Astrocyte (in vitro differentiated cells and primary cell): Measurements from ENCODE around the gene SS18. TPM values are rescaled to one million over a fixed set of nuclear protein-coding genes. Genes with fewer than 3 reads are reported as not detected.

ENCODE experiments used
- DNase-seq: peaks from one replicate; pipeline ENCODE4 v3.0.0-alpha.2; 2010; ENCODE audit warnings: low read depth
- FAIRE-seq: peaks from 2 replicates; lab custom pipeline; 2011; peaks lifted over from hg19 to GRCh38; lab: Jason Lieb, UNC
- H2AFZ ChIP-seq: 2 replicates; pipeline ENCODE4 v1.6.0; 2012; ENCODE audit warnings: low read depth, low read length, inconsistent platforms
- H3K27ac ChIP-seq: 2 replicates; pipeline ENCODE4 v1.5.1; 2011; ENCODE audit warnings: low read depth, low read length, inconsistent platforms
- H3K27me3 ChIP-seq: 2 replicates; pipeline ENCODE4 v1.6.0; 2011; ENCODE audit warnings: low read length, inconsistent platforms; ENCODE audit not compliant: insufficient read depth
- H3K36me3 ChIP-seq: 2 replicates; pipeline ENCODE4 v1.5.1; 2011; ENCODE audit warnings: low read length, inconsistent platforms; ENCODE audit not compliant: insufficient read depth
- H3K4me1 ChIP-seq: 2 replicates; pipeline ENCODE4 v1.5.1; 2011; ENCODE audit warnings: low read length, inconsistent platforms; ENCODE audit not compliant: insufficient read depth
- H3K4me2 ChIP-seq: 2 replicates; pipeline ENCODE4 v1.6.0; 2012; ENCODE audit warnings: low read length, inconsistent platforms
- H3K4me3 ChIP-seq: 2 replicates; pipeline ENCODE4 v1.5.1; 2011; ENCODE audit warnings: low read depth, mild to moderate bottlenecking, low read length, inconsistent platforms; ENCODE audit not compliant: insufficient read depth
- H3K79me2 ChIP-seq: 2 replicates; pipeline ENCODE4 v1.6.0; 2012; ENCODE audit warnings: mild to moderate bottlenecking, low read length, inconsistent platforms; ENCODE audit not compliant: insufficient read depth
- H3K9ac ChIP-seq: 2 replicates; pipeline ENCODE4 v1.6.0; 2012; ENCODE audit warnings: mild to moderate bottlenecking, low read length, inconsistent platforms
- H3K9me3 ChIP-seq: 2 replicates; pipeline ENCODE4 v1.5.1; 2012; ENCODE audit warnings: low read depth, mild to moderate bottlenecking, low read length, inconsistent platforms; ENCODE audit not compliant: insufficient read depth
- H4K20me1 ChIP-seq: 2 replicates; pipeline ENCODE4 v1.6.0; 2012; ENCODE audit warnings: low read length, inconsistent platforms; ENCODE audit not compliant: insufficient read depth
- H3K27ac Mint-ChIP-seq: one replicate; pipeline ENCODE4 v1.8.0; 2021; ENCODE audit warnings: mild to moderate bottlenecking, mixed read lengths; ENCODE audit not compliant: unreplicated experiment
- H3K27me3 Mint-ChIP-seq: one replicate; pipeline ENCODE4 v1.8.0; 2021; ENCODE audit warnings: low read depth, mixed read lengths; ENCODE audit not compliant: unreplicated experiment
- H3K36me3 Mint-ChIP-seq: one replicate; pipeline ENCODE4 v1.8.0; 2021; ENCODE audit warnings: low read depth, mixed read lengths; ENCODE audit not compliant: unreplicated experiment
- H3K4me1 Mint-ChIP-seq: one replicate; pipeline ENCODE4 v1.8.0; 2021; ENCODE audit warnings: low read depth, mixed read lengths; ENCODE audit not compliant: unreplicated experiment
- H3K4me3 Mint-ChIP-seq: one replicate; pipeline ENCODE4 v1.8.0; 2021; ENCODE audit warnings: mild to moderate bottlenecking, moderate library complexity, mixed read lengths; ENCODE audit not compliant: unreplicated experiment
- H3K9me3 Mint-ChIP-seq: one replicate; pipeline ENCODE4 v1.8.0; 2021; ENCODE audit warnings: mild to moderate bottlenecking, mixed read lengths; ENCODE audit not compliant: unreplicated experiment
- CTCF ChIP-seq: IDR thresholded peaks from 2 replicates; pipeline ENCODE4 v1.5.1; 2011; ENCODE audit warnings: low read depth, mild to moderate bottlenecking, inconsistent platforms, low read length, moderate library complexity; ENCODE audit not compliant: insufficient read depth
- EZH2 ChIP-seq: IDR thresholded peaks from 2 replicates; pipeline ENCODE4 v1.6.1; 2012; ENCODE audit warnings: mild to moderate bottlenecking, low read length, inconsistent platforms; ENCODE audit not compliant: insufficient read depth
- total RNA-seq: library from RNA; stranded (reverse); gene quantifications from 2 replicates; pipeline ENCODE4 v1.2.1, GENCODE V29; 2021

The SS18 gene
- total RNA-seq, 1 donor from 2014 or later = 120 TPM

- Histone ChIP-seq H4K20me1 (no peaks in the 10 kb centered on the region), H3K27me3 (no peaks in the 10 kb centered on the region), H3K9me3 (peaks cover 4% of the 10 kb centered on the region), H3K27ac (no peak overlapping the region), H3K9ac (no peak overlapping the region), H3K79me2 (no peaks in the 10 kb centered on the region), H3K4me3 (no peak overlapping the region), H3K36me3 (no peaks in the 10 kb centered on the region), H3K4me2 (no peak overlapping the region), H2AFZ (no peak overlapping the region), H3K4me1 (no peaks in the 10 kb centered on the region)
- Mint-ChIP-seq H3K36me3 (no peaks in the 10 kb centered on the region), H3K4me1 (peaks cover 11% of the 10 kb centered on the region), H3K9me3 (peaks cover 9% of the 10 kb centered on the region), H3K27me3 (no peaks in the 10 kb centered on the region), H3K27ac (no peak overlapping the region), H3K4me3 (no peak overlapping the region)
- DNase-seq = no peak
- peak; percentile 13 for FAIRE-seq
- TF ChIP-seq CTCF (no peak), EZH2 (no peak)
Observed at GRCh38 chr18:26121476-26121875, 31.1 kb upstream of the SS18 start.

GRCh38 chr18:26119246-26119645 is 28.8 kb upstream of the SS18 start:
- no peak for FAIRE-seq
- H3K27ac ChIP-seq = no peak overlapping the region
- H3K36me3 Mint-ChIP-seq = no peaks in the 10 kb centered on the region

More at GRCh38 chr18:26119246-26119645, 28.8 kb upstream of the SS18 start:
- H3K9ac ChIP-seq = no peak overlapping the region
- H3K4me3 Mint-ChIP-seq = no peak overlapping the region
- no peaks in the 10 kb centered on the region for H3K27me3 Mint-ChIP-seq
- no peaks in the 10 kb centered on the region for H3K27me3 ChIP-seq
- no peaks in the 10 kb centered on the region for H3K79me2 ChIP-seq
- H3K4me2 ChIP-seq = no peak overlapping the region
- H3K4me3 ChIP-seq = no peak overlapping the region
- no peak overlapping the region for H2AFZ ChIP-seq
- H3K9me3 ChIP-seq = peaks cover 4% of the 10 kb centered on the region
- no peaks in the 10 kb centered on the region for H3K4me1 ChIP-seq
- TF ChIP-seq EZH2 = no peak
- no peak for TF ChIP-seq CTCF
- peaks cover 11% of the 10 kb centered on the region for H3K9me3 Mint-ChIP-seq
- peak overlapping the region; percentile 60 for H3K27ac Mint-ChIP-seq
- H3K4me1 Mint-ChIP-seq = peaks cover 13% of the 10 kb centered on the region
- no peak for DNase-seq
- H3K36me3 ChIP-seq = no peaks in the 10 kb centered on the region
- no peaks in the 10 kb centered on the region for H4K20me1 ChIP-seq
